Gastrocnemius medialis (tissue), 4 donors: ENCODE measurements around the gene STAG1. TPM values are rescaled to one million over a fixed set of nuclear protein-coding genes. Genes with fewer than 3 reads are reported as not detected.

Source experiments
- ATAC-seq, 2 donors: fragments of 150-250 bp; one replicate each; pipeline ENCODE4 v1.9.1; 2016
- DNase-seq, 2 donors: peaks; one replicate each; pipeline ENCODE4 v3.0.0-alpha.2; 2019
- H3K27ac ChIP-seq, 4 donors: fragments of 200-600 bp; sonication (generic); 1 replicate in 1 of 4; 2 replicates in 3 of 4; pipeline ENCODE4 v1.5.1; 2016 to 2018; ENCODE audit warnings: mild to moderate bottlenecking in 2 of 4, moderate library complexity in 1 of 4
- H3K27me3 ChIP-seq, 3 donors: fragments of 200-600 bp; sonication (generic) in 2 of 3; 1 replicate in 1 of 3; 2 replicates in 2 of 3; pipeline versions ENCODE4 v1.5.1 to v1.6.0; 2016 to 2019; ENCODE audit warnings: mild to moderate bottlenecking in 1 of 3, moderate library complexity in 1 of 3
- H3K36me3 ChIP-seq, 2 donors: fragments of 200-600 bp; sonication (generic) in 1 of 2; one replicate each; pipeline ENCODE4 v1.5.1; 2017 to 2018
- H3K4me1 ChIP-seq, 2 donors: fragments of 200-600 bp; sonication (generic) in 1 of 2; one replicate each; pipeline ENCODE4 v1.5.1; 2016 to 2017; ENCODE audit warnings: mild to moderate bottlenecking in 2 of 2
- H3K4me3 ChIP-seq, 4 donors: fragments of 200-600 bp; sonication (generic) in 3 of 4; 1 replicate in 1 of 4; 2 replicates in 3 of 4; pipeline ENCODE4 v1.5.1; 2016 to 2019; ENCODE audit warnings: mild to moderate bottlenecking in 2 of 4
- H3K9me3 ChIP-seq, 3 donors: fragments of 200-600 bp; sonication (generic) in 2 of 3; 1 replicate in 1 of 3; 2 replicates in 2 of 3; pipeline ENCODE4 v1.5.1; 2016 to 2019
- POLR2A ChIP-seq, 2 donors: fragments of 450-650 bp; IDR thresholded peaks; one replicate each; pipeline ENCODE4 v1.6.1; 2017; ENCODE audit warnings: antibody characterized with exemption in 2 of 2, mild to moderate bottlenecking in 2 of 2, moderate library complexity in 2 of 2
- in situ Hi-C, 4 donors: fragments of 200-750 bp; cut with MboI; loops; one replicate each; pipeline versions ENCODE4 v1.15.0 to v1.8.0; 2017; ENCODE audit warnings: low sequenced_read_pairs in 4 of 4
- intact Hi-C: fragments of 100-400 bp; cut with DNase I; formaldehyde crosslinking; loops from one replicate; pipeline ENCODE4 v1.15.1; 2023; ENCODE audit warnings: low total_unique reads
- total RNA-seq, 4 donors: library from RNA; depleted of rRNA; stranded (reverse); fragments of >200 nt; gene quantifications; one replicate each; pipeline versions ENCODE4 v1.1.0 to v1.2.3, GENCODE V29; 2016
- TF ChIP-seq, protein P1 (sequence below), 5 experiments: fragments of 450-650 bp in 3 of 5; fragments of 200-600 bp in 2 of 5; sonication (generic) in 2 of 5; IDR thresholded peaks in 4 of 5; conservative IDR thresholded peaks in 1 of 5; 1 replicate in 4 of 5; 2 replicates in 1 of 5; pipeline ENCODE4 v1.5.1; 2016 to 2019; ENCODE audit warnings: antibody characterized with exemption in 5 of 5, mild to moderate bottlenecking in 3 of 5, moderate library complexity in 3 of 5

STAG1 gene
- total RNA-seq, 4 donors from 2014 or later: 22.2 to 26.2 (median 23.7) TPM

DNA sequence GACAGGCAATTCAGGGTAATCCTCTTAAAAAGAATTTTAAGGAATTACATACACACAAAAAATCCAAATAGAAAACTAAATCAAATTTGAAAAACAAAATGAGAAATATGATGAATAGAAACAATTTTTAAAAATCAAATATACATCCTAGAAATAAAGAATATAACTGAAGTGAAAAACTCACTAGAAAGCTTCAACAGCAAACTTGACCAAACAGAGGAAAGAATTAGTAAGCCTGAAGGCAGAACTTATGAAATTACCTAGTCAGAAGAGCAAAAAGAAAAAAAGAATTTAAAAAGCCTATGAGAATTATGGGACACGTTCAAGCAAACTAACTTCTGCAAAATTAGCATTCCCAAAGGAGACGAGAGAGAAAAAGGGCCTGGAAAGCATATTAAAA is 296.0 kb downstream of the STAG1 start:
- Histone ChIP-seq H3K27ac (no peak overlapping the region), H3K4me3 (no peak overlapping the region), H3K9me3 (peaks cover 0 to 17% (median 13%) of the 10 kb centered on the region in 3 donors), H3K4me1 (peaks cover 0 to 7% of the 10 kb centered on the region in 2 donors), H3K27me3 (no peaks in the 10 kb centered on the region), H3K36me3 (peaks cover 0 to 38% of the 10 kb centered on the region in 2 donors)
- intact Hi-C loops: no loop called here
- ATAC-seq (no peak), DNase-seq (no peak)
- in situ Hi-C loops: no loop called here
- TF ChIP-seq, protein P1, sequence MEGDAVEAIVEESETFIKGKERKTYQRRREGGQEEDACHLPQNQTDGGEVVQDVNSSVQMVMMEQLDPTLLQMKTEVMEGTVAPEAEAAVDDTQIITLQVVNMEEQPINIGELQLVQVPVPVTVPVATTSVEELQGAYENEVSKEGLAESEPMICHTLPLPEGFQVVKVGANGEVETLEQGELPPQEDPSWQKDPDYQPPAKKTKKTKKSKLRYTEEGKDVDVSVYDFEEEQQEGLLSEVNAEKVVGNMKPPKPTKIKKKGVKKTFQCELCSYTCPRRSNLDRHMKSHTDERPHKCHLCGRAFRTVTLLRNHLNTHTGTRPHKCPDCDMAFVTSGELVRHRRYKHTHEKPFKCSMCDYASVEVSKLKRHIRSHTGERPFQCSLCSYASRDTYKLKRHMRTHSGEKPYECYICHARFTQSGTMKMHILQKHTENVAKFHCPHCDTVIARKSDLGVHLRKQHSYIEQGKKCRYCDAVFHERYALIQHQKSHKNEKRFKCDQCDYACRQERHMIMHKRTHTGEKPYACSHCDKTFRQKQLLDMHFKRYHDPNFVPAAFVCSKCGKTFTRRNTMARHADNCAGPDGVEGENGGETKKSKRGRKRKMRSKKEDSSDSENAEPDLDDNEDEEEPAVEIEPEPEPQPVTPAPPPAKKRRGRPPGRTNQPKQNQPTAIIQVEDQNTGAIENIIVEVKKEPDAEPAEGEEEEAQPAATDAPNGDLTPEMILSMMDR (IDR thresholded peaks at IDR 0.05 in 4 of 5, conservative IDR thresholded peaks at IDR 0.05 in 1 of 5): no peak
- TF ChIP-seq POLR2A (IDR thresholded peaks at IDR 0.05): no peak

DNA sequence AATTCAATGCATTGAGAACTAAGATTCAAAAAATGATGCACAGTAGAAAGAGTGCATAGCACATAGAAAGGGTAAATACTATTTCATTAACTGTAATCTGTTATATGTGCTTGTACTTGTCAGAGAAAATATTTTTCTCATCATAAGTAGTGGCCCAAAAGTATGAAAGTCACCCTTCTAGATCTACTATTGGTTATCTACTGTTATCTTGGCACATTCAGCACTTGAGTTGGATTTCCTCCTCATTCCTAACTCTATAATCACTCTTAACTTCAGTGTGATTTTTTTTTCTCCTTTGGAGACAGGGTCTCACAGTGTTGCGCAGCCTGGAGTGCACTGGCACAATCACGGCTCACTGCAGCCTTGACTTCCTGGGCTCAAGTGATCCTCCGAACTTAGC is 307.6 kb downstream of the STAG1 start:
- H3K9me3 ChIP-seq: no peaks in the 10 kb centered on the region
- TF ChIP-seq POLR2A (IDR thresholded peaks at IDR 0.05): no peak
- TF ChIP-seq, protein P1 (IDR thresholded peaks at IDR 0.05 in 4 of 5, conservative IDR thresholded peaks at IDR 0.05 in 1 of 5): no peak
- no peaks in the 10 kb centered on the region for H3K4me1 ChIP-seq
- in situ Hi-C loops (no loop called here), intact Hi-C loops (loop anchor here (10.0 kb wide), 1 partner anchor 1150 kb away; no protein-coding TSS in a partner anchor)
- ATAC-seq: no peak
- no peak overlapping the region for H3K27ac ChIP-seq
- no peak for DNase-seq
- no peak overlapping the region for H3K4me3 ChIP-seq
- H3K36me3 ChIP-seq: peaks cover 0 to 19% of the 10 kb centered on the region in 2 donors
- no peaks in the 10 kb centered on the region for H3K27me3 ChIP-seq

DNA sequence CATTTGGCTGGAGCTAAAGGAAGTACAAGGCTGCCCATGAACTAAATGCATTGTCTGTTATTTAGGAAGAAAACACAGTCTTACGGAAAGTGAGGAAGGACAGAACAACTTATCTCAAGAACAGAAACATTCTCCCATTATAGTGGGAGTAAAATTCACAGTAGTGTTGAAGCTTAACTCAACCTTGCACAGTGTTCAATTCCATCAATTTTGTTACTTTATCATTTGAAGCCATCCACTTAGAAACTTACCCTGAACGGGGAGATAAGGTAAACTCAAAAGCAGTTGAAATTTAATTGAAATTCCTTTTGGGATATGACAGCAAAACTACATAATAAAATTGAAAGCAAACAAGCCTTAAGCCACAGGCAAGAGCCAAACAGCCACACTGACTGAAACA is 315.1 kb downstream of the STAG1 start:
- intact Hi-C loops: no loop called here

DNA sequence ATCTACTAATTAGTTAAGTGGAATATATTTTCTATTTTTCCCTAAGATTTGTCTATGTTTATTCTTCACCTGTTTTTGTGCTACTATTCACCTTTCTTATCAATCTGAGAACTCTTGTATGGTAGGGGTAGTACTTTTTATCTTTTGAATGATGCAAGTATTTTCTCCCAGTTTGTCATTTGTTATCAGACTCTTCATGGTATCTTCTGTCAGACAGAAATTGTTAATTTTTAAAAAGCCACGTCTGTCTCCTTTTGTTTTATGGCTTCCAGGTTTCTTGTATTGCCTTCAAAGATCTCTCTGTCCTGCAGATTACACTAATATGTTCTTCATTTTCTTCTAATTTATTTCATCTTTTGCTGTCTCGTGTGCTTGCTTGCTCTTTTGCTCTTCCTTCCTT is 317.7 kb downstream of the STAG1 start:
- intact Hi-C loops (no loop called here), in situ Hi-C loops (no loop called here)

More for the DNA sequence above, 315.1 kb downstream of the STAG1 start:
- in situ Hi-C loops: no loop called here
- Histone ChIP-seq H3K27ac (no peak overlapping the region), H3K9me3 (no peaks in the 10 kb centered on the region), H3K4me1 (no peaks in the 10 kb centered on the region), H3K4me3 (no peak overlapping the region), H3K36me3 (peaks cover 0 to 7% of the 10 kb centered on the region in 2 donors), H3K27me3 (no peaks in the 10 kb centered on the region)
- TF ChIP-seq POLR2A (IDR thresholded peaks at IDR 0.05): no peak
- TF ChIP-seq, protein P1 (IDR thresholded peaks at IDR 0.05 in 4 of 5, conservative IDR thresholded peaks at IDR 0.05 in 1 of 5): no peak
- DNase-seq (no peak), ATAC-seq (no peak)

More for the DNA sequence above, 317.7 kb downstream of the STAG1 start:
- no peak for DNase-seq
- Histone ChIP-seq H3K9me3 (no peaks in the 10 kb centered on the region), H3K4me3 (no peak overlapping the region), H3K36me3 (peaks cover 0 to 6% of the 10 kb centered on the region in 2 donors), H3K27me3 (no peaks in the 10 kb centered on the region), H3K27ac (no peak overlapping the region), H3K4me1 (no peaks in the 10 kb centered on the region)
- no peak for ATAC-seq
- TF ChIP-seq, protein P1 (IDR thresholded peaks at IDR 0.05 in 4 of 5, conservative IDR thresholded peaks at IDR 0.05 in 1 of 5): no peak
- no peak for TF ChIP-seq POLR2A (IDR thresholded peaks at IDR 0.05)
